Endometrial microvascular endothelial cells (primary cell): Measurements from ENCODE around the gene TACR3. TPM values are rescaled to one million over a fixed set of nuclear protein-coding genes. Genes with fewer than 3 reads are reported as not detected.
"Not testable (repeated sequence)": the region's sequence is repeated elsewhere in the genome, so short reads cannot be mapped to it uniquely, and the experiment has no call there.

Source experiments
- in situ Hi-C: cut with HindIII; loops from 2 replicates; pipeline ENCODE4 v1.10.0; 2017; ENCODE audit warnings: low sequenced_read_pairs, low pct_unique_long_range_greater_than_20kb; ENCODE audit errors: inconsistent ontology term
- total RNA-seq: library from RNA; depleted of rRNA; stranded (reverse); fragments of >200 nt; gene quantifications from one replicate; pipeline ENCODE4 v1.2.3, GENCODE V29; 2015; ENCODE audit errors: inconsistent ontology term

The TACR3 gene
- total RNA-seq = not detected

DNA sequence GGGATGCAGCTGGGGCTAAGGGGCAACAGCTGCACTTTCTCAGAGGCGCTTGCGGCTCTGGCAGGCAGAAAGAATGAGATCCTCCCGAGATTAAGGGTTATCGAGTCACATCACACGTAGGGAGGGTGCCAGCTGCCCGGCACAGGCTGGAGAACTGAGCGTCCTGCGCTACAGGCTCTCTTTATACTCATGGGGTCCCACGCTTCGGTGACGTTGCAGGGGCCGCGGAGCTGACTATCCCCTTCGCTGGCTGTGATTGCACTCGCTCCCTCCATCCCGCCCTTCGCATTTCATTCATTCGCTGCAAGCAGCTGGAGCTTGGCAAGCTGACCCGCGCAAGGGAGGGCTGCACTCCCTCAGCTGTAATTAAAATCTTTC is at the start of gene TACR3:
Gene TACR3, minus strand, starts transcription at position 156 of the 378 bp plus-strand sequence. CDS start 310 bp downstream, outside the sequence.
- in situ Hi-C loops = no loop called here

GRCh38 chr4:103757631-103758030 is 37.8 kb upstream of the TACR3 start:
- in situ Hi-C loops = no loop called here

- in situ Hi-C loops = no loop called here
Measured at GRCh38 chr4:103756741-103757140, 37.0 kb upstream of the TACR3 start.

DNA sequence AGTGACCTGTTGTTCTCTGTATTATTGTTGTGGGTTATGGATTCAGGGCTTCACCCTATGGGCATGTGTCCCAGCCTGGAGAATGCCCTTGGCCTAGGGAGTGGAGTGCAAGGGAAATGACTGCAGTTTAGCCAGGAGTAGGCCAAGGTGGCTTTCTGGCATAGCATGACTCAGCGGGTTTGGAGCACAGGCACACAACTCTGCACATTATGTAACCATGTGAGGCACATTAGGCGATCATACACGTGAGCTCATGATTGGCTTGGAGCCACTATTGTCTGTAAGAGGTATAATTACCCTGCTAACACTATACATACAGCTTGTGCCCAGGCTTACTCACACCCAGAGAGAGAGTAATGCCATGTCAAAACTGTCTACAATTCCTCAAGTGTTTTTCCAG is 35.1 kb upstream of the TACR3 start:
- in situ Hi-C loops = no loop called here

DNA sequence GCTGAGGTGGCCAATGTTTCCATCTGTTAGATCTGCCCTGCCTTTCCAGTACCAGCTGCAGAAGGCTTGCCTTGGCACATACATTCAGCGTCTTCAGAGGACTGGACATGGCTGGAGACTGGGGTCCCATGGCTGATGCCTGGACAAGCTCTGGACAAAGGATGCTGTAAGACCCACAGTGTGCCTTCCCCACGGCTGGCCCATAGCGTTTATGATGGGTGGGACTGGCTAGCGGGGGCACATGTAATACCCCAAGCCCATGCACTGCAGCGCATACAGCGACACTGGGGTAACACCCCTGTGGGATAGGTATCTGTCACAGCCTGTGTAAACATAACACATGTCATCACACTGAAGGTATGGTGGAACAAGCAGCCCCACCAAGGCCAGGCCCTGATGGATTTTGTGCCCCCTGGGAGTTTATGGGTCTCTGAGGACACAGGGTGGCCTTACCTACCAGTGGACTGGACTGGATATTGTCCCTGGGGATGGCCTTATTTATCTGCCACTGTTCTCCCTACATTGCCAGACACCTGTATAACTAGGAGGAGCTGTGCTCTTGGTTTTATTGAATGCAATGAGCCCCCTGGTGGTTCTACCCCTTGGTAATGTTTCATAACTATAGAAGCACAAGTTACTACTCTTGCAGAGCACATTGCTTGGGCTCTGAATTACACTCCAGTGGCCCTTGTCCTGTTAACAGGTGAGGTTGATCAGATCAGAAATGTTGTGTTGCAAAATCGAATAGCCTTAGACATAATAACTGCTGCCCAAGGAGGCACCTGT is 34.3 kb upstream of the TACR3 start:
- in situ Hi-C loops = no loop called here

DNA sequence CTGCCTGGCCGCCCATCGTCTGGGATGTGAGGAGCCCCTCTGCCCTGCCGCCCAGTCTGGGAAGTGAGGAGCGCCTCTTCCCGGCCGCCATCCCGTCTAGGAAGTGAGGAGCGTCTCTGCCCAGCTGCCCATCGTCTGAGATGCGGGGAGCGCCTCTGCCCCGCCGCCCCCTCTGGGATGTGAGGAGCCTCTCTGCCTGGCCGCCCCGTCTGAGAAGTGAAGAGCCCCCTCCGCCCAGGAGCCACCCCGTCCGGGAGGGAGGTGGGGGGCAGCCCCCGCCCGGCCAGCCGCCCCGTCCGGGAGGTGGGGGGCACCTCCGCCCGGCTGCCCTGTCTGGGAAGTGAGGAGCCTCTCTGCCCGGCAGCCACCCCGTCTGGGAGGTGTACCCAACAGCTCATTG is 3.4 kb upstream of the TACR3 start:
- in situ Hi-C loops = not testable (repeated sequence)

DNA sequence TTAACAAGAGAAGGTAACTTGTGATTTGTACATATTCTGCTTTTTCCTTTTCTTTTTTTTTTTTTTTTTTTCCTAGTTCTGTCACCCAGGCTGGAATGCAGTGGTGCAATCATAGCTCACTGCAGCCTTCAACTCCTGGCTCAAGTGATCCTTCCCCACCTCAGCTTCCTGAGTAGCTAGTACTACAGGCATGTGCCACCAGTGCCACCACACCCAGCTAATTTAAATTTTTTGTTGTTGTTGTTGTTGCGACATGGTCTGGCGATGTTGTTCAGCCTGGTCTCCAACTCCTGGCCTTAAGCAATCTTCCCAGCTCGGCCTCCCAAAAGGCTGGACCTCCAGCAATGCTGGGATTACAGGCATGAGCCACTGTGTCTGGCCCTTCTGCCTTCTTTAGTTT is 1.5 kb upstream of the TACR3 start:
- in situ Hi-C loops = no loop called here

- in situ Hi-C loops = no loop called here
Measured at GRCh38 chr4:103720661-103721060, 876 bp upstream of the TACR3 start.

GRCh38 chr4:103719105-103719829 is 518 bp downstream of the TACR3 start:
- in situ Hi-C loops = no loop called here

DNA sequence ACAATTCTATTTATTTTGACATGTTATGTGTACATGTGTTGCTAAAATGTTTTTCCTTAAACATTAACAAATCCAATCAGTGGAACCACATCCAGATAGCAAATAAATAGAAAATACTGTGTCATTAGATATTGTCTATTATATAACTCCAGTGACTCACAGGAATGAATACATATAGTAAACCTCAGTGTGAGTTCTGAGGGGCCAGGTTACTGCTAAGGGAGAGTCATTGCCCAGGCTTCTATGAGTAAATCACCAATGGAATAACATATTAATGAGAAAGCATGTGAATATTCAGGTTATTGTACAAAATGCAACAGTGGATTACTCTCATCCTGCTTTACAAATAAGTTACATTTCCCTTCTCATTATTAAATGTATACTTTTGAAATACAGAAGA is 27.2 kb downstream of the TACR3 start:
- in situ Hi-C loops = no loop called here

GRCh38 chr4:103673983-103674382 is 45.8 kb downstream of the TACR3 start:
- in situ Hi-C loops = no loop called here

DNA sequence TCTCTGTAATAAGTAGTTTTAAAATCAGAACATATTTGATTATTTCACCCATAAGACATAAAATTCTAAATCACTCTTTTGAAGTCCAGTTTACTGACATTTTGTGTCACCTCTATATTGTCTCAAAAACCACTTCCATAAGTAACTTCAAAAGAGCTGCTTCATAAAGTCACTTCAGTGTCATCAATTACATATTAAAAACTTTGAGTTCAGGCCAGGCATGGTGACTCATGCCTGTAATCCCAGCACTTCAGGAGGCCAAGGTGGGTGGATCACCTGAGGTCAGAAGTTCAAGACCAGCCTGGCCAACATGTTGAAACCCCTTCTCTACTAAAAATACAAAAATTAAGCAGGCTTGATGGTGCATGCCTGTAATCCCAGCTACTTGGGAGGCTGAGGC is 53.0 kb downstream of the TACR3 start:
- in situ Hi-C loops = not testable (repeated sequence)

DNA sequence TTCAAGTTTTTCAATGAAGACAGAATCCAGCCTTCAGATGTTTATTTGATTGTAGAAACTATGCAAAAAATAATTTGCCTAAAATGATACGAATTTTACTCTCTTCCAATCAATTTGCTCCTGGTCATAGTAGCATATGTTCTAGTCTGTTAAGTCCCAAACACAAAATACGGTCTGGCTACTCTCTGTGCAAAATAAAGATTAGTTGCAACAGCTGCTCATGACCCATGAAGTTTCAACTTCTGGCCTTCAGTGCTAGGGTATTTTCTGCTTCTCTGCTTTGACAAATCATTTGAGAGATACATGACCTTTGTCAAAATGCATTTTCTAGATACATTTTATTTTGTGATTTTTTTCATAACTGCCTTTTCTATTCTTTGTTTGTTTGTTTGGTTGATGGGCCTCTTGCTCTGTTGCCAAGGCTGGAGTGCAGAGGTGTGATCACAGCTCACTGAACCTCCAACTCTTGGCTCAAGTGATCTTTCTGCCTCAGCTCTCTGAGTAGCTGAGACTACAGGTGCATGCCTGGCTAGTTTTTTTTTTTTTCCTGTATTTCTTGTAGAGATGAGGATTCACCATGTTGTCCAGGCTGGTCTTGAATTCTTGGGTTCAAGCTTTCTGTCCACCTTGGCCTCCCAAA is 55.2 kb downstream of the TACR3 start:
- in situ Hi-C loops = no loop called here

DNA sequence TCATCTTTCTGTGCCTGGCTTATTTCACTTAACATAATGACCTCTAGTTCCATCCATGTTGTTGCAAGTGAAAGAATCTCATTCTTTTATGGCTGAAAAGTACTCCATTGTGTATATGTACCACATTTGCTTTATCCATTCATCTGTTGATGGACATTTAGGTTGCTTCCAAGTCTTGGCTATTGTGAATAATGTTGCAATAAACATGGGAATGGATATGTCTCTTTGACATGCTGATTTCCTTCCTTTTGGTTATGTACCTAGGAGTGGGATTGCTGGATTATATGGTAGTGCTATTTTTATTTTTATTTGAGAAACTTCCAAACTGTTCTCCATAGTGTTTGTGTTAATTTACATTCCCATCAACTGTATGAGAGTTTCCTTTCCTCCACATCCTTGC is 71.2 kb downstream of the TACR3 start:
- in situ Hi-C loops = no loop called here

DNA sequence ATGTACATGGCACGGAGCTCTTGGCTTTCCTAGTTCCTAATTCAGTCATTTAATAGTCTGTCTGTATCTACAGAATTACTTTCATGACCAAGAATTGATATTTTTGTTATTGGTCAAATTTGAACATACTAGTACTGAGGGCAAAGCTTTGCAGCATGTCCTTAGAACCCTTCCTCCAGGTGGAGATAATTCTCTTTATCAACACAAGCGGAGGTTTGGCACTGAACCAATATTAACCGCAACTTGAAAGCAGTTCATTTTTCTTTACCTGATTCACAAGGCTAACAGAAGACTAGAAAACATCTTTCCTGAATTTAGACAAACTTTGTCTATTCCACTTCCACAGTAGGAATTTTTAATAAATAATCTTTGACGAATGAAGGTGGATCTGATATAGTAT is 73.8 kb downstream of the TACR3 start:
- in situ Hi-C loops = no loop called here

- in situ Hi-C loops = no loop called here
Measured at GRCh38 chr4:103634236-103634635, 85.5 kb downstream of the TACR3 start.

DNA sequence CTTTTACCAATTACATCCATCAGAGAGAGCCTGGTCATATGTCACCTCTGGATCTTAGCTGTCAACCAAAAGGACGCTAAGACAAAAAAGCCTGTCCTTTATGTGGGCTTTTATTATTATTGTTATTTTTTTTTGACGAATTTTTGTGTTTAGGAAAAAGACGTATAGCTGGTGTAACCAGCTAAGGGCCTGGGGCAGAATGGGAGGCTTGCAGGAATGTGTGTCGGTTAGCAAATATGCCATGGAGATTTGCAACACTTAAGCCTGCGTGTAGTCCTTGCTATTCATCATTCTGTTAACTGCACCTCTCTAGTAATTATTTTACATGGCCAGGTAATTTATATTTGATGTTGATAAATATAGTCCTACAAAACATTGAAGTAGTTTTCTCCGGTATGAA is 93.5 kb downstream of the TACR3 start:
- in situ Hi-C loops = no loop called here

DNA sequence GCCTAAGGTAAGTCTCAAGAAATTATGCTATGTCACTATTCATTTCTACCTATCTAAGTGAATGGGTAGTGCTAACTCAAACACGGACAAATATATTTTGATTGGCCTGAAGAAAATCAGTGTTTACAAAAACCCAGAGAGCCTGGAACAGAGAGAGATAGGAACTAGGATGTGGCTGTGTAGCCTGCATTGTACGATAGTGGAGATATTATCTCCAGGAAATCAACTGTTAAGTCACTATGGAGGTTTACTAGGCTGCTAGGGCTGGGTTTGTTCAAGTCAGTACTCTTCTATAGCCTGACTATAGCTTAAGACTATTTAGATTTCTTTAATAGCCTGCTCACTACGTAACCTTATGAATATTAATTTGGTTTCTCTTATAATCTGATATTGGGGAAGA is 127.9 kb downstream of the TACR3 start:
- in situ Hi-C loops = no loop called here

- in situ Hi-C loops = no loop called here
Measured at GRCh38 chr4:103567591-103567990, 152.2 kb downstream of the TACR3 start.

- in situ Hi-C loops = not testable (repeated sequence)
Measured at GRCh38 chr4:103559178-103559577, 160.6 kb downstream of the TACR3 start.
